Fibroblast of the aortic adventitia (primary cell): Measurements from ENCODE around the gene ZNF324B. TPM values are rescaled to one million over a fixed set of nuclear protein-coding genes. Genes with fewer than 3 reads are reported as not detected.
"Not testable (repeated sequence)": the region's sequence is repeated elsewhere in the genome, so short reads cannot be mapped to it uniquely, and the experiment has no call there.

Experiments used
- DNase-seq: peaks from one replicate; pipeline ENCODE4 v3.0.0-alpha.2; 2010; ENCODE audit warnings: low read depth
- H3K4me3 ChIP-seq: 2 replicates; pipeline ENCODE4 v1.5.1; 2011; ENCODE audit warnings: low read depth, mild to moderate bottlenecking, control low read depth, low read length, moderate library complexity
- CTCF ChIP-seq: IDR thresholded peaks from 2 replicates; pipeline ENCODE4 v1.5.1; 2011; ENCODE audit warnings: mild to moderate bottlenecking, low read length, control low read depth, inconsistent platforms; ENCODE audit not compliant: insufficient read depth
- total RNA-seq: library from RNA; depleted of rRNA; stranded (reverse); fragments of >200 nt; gene quantifications from 2 replicates; pipeline ENCODE4 v1.2.3, GENCODE V29; 2012; ENCODE audit warnings: low replicate concordance

Gene ZNF324B
- 9.2 and 9.5 TPM in 2 replicates for total RNA-seq

GRCh38 chr19:58451358-58452101, at the start of gene ZNF324B:
Gene ZNF324B, plus strand, starts transcription at chr19:58451622. Its CDS starts 2,080 bp downstream, at chr19:58453702.
- H3K4me3 ChIP-seq: peak within 1 kb of the TSS; percentile 84
- TF ChIP-seq CTCF: no peak
- DNase-seq: peak; percentile 91

GRCh38 chr19:58401840-58402421, 49.5 kb upstream of the ZNF324B start:
- no peak for TF ChIP-seq CTCF
- peak overlapping the region; percentile 87 for H3K4me3 ChIP-seq
- no peak for DNase-seq

GRCh38 chr19:58403920-58404478, 47.4 kb upstream of the ZNF324B start:
- not testable (repeated sequence) for H3K4me3 ChIP-seq, DNase-seq

GRCh38 chr19:58406818-58407657, 44.4 kb upstream of the ZNF324B start:
- H3K4me3 ChIP-seq: peak overlapping the region; percentile 95
- no peak for DNase-seq
- peak; percentile 33 for TF ChIP-seq CTCF

- peak overlapping the region; percentile 95 for H3K4me3 ChIP-seq
- DNase-seq: no peak
- TF ChIP-seq CTCF: no peak
Measured at GRCh38 chr19:58407658-58408151, 43.7 kb upstream of the ZNF324B start.

GRCh38 chr19:58408152-58409009, 43.0 kb upstream of the ZNF324B start, which contains the start of gene ZNF584:
Gene ZNF584, plus strand, starts transcription at chr19:58408649. Its CDS starts 499 bp downstream, at chr19:58409148.
- peak within 1 kb of the TSS; percentile 95 for H3K4me3 ChIP-seq
- TF ChIP-seq CTCF: peak; percentile 1
- peak; percentile 92 for DNase-seq
